Ishikawa (cell line): ENCODE measurements around the gene PTPRN2.

ENCODE experiments used
- CEBPB ChIP-seq: IDR thresholded peaks from 2 replicates; pipeline ENCODE4 v1.6.1; 2012
- CREB1 ChIP-seq: IDR thresholded peaks from 2 replicates; pipeline ENCODE4 v1.6.1; 2012; ENCODE audit warnings: low read depth
- EGR1 ChIP-seq: IDR thresholded peaks from 2 replicates; pipeline ENCODE4 v1.6.1; 2012
- EP300 ChIP-seq: IDR thresholded peaks from 2 replicates; pipeline ENCODE4 v1.6.1; 2012; ENCODE audit warnings: borderline replicate concordance
- FOXM1 ChIP-seq: IDR thresholded peaks from 2 replicates; pipeline ENCODE4 v1.6.1; 2012; ENCODE audit warnings: low read depth, borderline replicate concordance
- NFIC ChIP-seq: IDR thresholded peaks from 2 replicates; pipeline ENCODE4 v1.6.1; 2012
- RAD21 ChIP-seq: IDR thresholded peaks from 2 replicates; pipeline ENCODE4 v1.6.1; 2012; ENCODE audit warnings: low read depth
- TAF1 ChIP-seq: IDR thresholded peaks from 2 replicates; pipeline ENCODE4 v1.6.1; 2012; ENCODE audit warnings: low read depth, mild to moderate bottlenecking
- TCF12 ChIP-seq: IDR thresholded peaks from 2 replicates; pipeline ENCODE4 v1.6.1; 2012; ENCODE audit warnings: low read depth
- TEAD4 ChIP-seq: IDR thresholded peaks from 2 replicates; pipeline ENCODE4 v1.6.1; 2012
- YY1 ChIP-seq: IDR thresholded peaks from 2 replicates; pipeline ENCODE4 v1.6.1; 2012; ENCODE audit warnings: low read depth
- ZBTB7A ChIP-seq: IDR thresholded peaks from 2 replicates; pipeline ENCODE4 v1.6.1; 2012; ENCODE audit warnings: low read depth
- TF ChIP-seq, protein P1 (sequence below): IDR thresholded peaks from 2 replicates; pipeline ENCODE4 v1.6.1; 2012; ENCODE audit warnings: low read depth, mild to moderate bottlenecking
- TF ChIP-seq, protein P2 (sequence below): IDR thresholded peaks from 2 replicates; pipeline ENCODE4 v1.6.1; 2012
- TF ChIP-seq, protein P3 (sequence below): IDR thresholded peaks from 2 replicates; pipeline ENCODE4 v1.6.1; 2012

The PTPRN2 gene

DNA sequence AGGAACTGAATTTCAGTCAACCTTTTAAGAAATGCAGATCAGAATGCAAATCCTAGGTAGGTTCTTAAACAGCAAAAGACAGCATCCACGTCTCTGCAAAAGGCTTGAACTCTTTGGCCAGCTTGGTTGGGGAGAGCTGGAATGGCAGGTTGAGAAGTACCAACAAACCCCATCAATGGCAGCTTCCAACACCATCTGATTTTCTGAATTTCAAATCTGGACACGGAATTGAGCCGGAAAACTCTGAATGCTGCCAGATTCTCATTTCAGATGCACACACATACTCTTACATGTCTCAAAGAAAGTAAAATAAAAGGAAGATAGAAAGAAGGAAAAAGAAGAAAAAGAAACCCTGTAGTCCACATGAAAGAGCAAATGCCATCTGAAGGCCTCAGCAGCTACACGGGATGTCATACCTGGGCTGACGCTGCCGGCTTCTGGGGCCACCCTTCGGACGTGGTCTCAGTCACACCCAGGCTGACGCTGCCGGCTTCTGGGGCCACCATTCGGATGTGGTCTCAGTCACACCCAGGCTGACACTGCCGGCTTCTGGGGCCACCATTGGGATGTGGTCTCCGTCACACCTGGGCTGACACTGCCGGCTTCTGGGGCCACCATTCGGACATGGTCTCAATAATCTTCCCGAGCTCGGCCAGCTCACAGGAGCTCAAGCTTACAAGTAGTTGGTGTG lies 165.3 kb downstream of the PTPRN2 start:
- no peak for TF ChIP-seq CEBPB
- no peak for TF ChIP-seq RAD21
- no peak for TF ChIP-seq ZBTB7A
- TF ChIP-seq, protein P1, sequence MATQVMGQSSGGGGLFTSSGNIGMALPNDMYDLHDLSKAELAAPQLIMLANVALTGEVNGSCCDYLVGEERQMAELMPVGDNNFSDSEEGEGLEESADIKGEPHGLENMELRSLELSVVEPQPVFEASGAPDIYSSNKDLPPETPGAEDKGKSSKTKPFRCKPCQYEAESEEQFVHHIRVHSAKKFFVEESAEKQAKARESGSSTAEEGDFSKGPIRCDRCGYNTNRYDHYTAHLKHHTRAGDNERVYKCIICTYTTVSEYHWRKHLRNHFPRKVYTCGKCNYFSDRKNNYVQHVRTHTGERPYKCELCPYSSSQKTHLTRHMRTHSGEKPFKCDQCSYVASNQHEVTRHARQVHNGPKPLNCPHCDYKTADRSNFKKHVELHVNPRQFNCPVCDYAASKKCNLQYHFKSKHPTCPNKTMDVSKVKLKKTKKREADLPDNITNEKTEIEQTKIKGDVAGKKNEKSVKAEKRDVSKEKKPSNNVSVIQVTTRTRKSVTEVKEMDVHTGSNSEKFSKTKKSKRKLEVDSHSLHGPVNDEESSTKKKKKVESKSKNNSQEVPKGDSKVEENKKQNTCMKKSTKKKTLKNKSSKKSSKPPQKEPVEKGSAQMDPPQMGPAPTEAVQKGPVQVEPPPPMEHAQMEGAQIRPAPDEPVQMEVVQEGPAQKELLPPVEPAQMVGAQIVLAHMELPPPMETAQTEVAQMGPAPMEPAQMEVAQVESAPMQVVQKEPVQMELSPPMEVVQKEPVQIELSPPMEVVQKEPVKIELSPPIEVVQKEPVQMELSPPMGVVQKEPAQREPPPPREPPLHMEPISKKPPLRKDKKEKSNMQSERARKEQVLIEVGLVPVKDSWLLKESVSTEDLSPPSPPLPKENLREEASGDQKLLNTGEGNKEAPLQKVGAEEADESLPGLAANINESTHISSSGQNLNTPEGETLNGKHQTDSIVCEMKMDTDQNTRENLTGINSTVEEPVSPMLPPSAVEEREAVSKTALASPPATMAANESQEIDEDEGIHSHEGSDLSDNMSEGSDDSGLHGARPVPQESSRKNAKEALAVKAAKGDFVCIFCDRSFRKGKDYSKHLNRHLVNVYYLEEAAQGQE = no peak
- TF ChIP-seq YY1 = no peak

DNA sequence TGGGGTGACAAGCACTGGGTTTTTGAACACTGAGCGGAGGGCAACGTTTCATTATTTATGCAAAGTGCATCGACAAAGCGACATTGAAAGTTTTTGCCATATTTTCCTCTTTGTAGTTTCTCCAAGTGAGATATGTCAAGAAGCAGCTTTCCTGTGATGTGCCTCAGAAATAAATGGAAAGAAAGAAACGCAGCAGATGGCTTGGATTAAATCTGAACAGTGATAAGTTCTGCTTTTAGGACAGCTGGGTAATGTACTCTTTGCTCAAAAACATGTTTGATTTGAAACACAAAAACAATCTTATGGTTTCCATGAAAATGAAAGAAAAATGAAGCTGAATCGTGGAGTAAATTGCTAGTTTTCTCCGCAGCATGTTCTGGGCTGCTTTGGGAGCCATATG lies 166.3 kb downstream of the PTPRN2 start:
- TF ChIP-seq TCF12 = no peak
- no peak for TF ChIP-seq FOXM1

DNA sequence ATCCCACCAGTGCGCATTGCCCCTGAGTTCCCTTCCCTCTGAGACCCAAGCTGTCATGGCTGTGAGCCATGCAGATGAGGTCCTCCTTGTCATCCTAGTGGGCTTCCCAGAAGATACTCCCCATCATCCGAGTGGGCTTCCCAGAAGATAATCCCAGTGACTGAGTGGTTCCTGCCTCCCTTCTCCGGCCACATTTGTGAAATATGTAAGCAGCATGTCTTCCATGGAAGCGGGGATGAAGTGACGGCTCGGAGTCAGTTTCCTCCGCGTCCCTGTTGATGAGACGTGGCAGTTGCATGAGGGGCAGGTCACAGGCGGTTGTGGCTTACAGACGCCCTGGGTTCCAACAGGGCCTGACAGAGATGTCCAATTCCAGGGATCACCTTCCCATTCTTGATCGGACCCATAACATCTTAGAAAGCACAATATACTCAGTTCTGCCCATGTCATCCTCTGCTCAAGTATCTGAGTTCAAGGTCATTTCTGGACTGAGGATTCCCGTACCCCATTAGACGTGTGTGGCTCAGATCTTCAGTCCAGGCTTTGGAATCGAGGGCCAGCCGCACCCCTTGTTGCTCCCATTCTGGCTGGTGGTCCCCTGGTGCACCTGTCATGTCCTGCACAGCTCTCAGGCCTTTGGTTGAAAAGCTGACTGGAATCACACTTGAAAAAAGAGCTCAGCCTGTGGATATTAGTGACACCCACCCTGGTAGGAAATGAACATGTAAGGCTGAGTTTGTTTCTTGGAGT lies 166.9 kb downstream of the PTPRN2 start:
- TF ChIP-seq TAF1 (no peak), FOXM1 (no peak), YY1 (no peak)
- TF ChIP-seq, protein P2, sequence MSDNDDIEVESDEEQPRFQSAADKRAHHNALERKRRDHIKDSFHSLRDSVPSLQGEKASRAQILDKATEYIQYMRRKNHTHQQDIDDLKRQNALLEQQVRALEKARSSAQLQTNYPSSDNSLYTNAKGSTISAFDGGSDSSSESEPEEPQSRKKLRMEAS = no peak
- TF ChIP-seq, protein P3, sequence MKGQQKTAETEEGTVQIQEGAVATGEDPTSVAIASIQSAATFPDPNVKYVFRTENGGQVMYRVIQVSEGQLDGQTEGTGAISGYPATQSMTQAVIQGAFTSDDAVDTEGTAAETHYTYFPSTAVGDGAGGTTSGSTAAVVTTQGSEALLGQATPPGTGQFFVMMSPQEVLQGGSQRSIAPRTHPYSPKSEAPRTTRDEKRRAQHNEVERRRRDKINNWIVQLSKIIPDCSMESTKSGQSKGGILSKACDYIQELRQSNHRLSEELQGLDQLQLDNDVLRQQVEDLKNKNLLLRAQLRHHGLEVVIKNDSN = no peak

DNA sequence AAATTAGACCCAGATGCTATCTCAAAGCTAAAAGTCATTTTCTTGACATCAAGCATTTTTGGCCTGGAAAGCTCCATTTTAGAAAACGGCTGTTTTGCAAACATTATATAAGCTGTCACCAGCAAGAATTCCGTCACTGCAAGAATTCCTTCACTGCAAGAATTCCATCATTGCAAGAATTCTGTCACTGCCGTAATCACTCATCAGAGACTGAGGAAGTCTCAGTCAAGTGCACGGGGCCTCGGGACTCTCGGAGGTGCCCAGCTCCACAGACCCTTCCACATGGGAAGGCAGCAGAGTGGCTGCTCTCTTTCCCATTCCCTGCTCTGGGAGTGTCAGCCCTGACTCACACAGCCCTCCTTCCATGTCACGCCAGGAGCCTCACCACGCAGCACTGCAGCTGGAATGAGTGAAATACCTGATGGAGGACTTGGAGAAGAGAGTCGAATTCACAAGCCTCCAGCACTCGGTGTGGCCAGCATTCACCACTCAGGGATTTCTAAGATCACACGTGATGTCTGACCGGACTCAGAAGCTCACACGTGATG lies 168.3 kb downstream of the PTPRN2 start:
- TF ChIP-seq CEBPB (no peak), EP300 (no peak), NFIC (no peak), TAF1 (no peak), EGR1 (no peak), TCF12 (no peak), ZBTB7A (no peak), TEAD4 (no peak)
- TF ChIP-seq, protein P2 = no peak

DNA sequence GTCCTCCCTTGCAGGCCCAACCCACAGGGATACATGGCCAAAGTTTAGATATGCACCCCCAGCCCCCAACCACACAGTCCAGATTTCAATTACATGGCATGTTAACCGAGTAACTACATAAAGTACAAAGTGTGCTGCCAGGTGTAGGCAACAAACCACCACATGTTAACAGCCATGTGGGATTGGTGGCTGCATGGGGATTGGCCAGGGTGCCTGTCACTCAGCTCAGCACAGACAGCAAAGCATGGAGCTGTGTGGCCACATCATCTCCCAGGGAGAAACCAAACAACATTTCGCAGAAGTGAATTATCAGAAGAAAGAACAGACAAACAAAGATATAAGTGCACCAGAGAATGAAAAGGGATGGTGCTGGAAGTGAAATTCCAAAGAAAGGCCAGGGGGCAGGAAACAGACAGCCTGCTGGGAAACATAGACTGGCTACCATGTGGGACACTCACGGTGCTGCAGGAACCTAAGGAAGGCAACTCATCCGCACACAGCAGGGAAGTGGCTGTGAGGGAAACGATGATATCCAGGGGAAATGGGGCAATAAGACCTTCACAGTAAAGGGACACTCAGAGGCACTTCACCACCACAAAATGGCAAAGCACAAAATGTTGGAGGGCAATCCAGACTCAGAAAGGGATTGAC lies 171.2 kb downstream of the PTPRN2 start:
- TF ChIP-seq EP300 (no peak), RAD21 (no peak), ZBTB7A (no peak), EGR1 (no peak), NFIC (no peak), CEBPB (no peak), TEAD4 (no peak), TCF12 (no peak), YY1 (no peak), CREB1 (no peak), FOXM1 (no peak), TAF1 (no peak)
- TF ChIP-seq, protein P2 = no peak
- TF ChIP-seq, protein P3 = no peak
- TF ChIP-seq, protein P1 = no peak

DNA sequence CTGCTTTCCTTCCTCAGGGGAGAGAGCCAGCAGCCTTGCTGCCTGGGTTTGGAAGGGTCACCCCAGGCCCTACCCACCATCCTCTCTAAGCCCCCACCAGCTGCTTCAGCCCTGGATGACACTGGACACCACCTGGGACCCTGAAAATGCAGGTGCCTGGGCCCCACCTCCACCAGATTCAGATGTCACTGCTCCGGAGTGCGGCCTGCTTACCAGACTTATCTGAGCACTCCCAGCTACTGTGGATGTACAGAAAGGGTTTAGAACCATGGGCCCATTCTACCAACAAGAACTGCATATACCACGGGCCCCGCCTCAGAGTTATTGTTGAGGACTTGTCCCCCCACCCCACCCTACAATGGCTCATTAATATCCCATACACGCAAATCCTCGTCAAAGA lies 172.3 kb downstream of the PTPRN2 start:
- TF ChIP-seq TAF1 = no peak
- TF ChIP-seq ZBTB7A = no peak
- TF ChIP-seq, protein P1 = no peak
- TF ChIP-seq, protein P3 = no peak
- TF ChIP-seq YY1 = no peak
- TF ChIP-seq EGR1 = no peak
- TF ChIP-seq, protein P2 = no peak
- TF ChIP-seq CREB1 = no peak
- TF ChIP-seq NFIC = no peak
- no peak for TF ChIP-seq FOXM1
- TF ChIP-seq TCF12 = no peak
- no peak for TF ChIP-seq RAD21
- no peak for TF ChIP-seq TEAD4
- no peak for TF ChIP-seq EP300
- no peak for TF ChIP-seq CEBPB
